ENCODE data around the gene SLU7.

GRCh38 chr5:160450164-160450932 is 31.5 kb upstream of the SLU7 start:
- TF ChIP-seq ZNF274 (IDR thresholded peaks at IDR 0.05; ENCODE audit: low read depth, low read length), result no peak
- TF ChIP-seq YY1 (IDR thresholded peaks at IDR 0.05; ENCODE audit: insufficient read depth, insufficient read length), result no peak

Data from NT2/D1 (cell line).